Panc1 (cell line): Measurements from ENCODE around the gene KRT4. TPM values are rescaled to one million over a fixed set of nuclear protein-coding genes. Genes with fewer than 3 reads are reported as not detected.

Experiments used
- ATAC-seq: fragments of 200-7000 bp; cut with Tn5 transposase; 2 replicates; pipeline ENCODE4 v1.9.1; 2020; ENCODE audit warnings: mild to moderate bottlenecking, moderate library complexity
- BruUV-seq: library from RNA; stranded (reverse); fragments of 400-500 nt; replicated peaks from 2 replicates; lab custom pipeline; 2021; lab: Mats Ljungman, UMichigan
- CTCF ChIA-PET: fragments of 300-600 bp; sonication (Branson Sonifier 250); formaldehyde crosslinking; loops from one replicate; lab custom pipeline; 2022; ENCODE audit warnings: antibody characterized with exemption; lab: Charles Lee
- POLR2A ChIA-PET: fragments of 300-600 bp; sonication (Branson Sonifier 250); formaldehyde crosslinking; loops from one replicate; lab custom pipeline; 2022; ENCODE audit warnings: antibody characterized with exemption; lab: Charles Lee
- DNase-seq: peaks from one replicate; pipeline ENCODE4 v3.0.0-alpha.2; 2010; ENCODE audit warnings: low read depth, low spot score
- H3K27ac ChIP-seq: 2 replicates; pipeline ENCODE4 v1.5.1; 2011; ENCODE audit warnings: mild to moderate bottlenecking, low read length, inconsistent platforms
- H3K27me3 ChIP-seq: fragments of 200-500 bp; sonication (Bioruptor generic); 2 replicates; pipeline ENCODE4 v1.6.0; 2014; ENCODE audit warnings: low read length, inconsistent platforms; ENCODE audit not compliant: control insufficient read depth, insufficient read depth
- H3K36me3 ChIP-seq: fragments of 200-500 bp; sonication (Bioruptor generic); 2 replicates; pipeline ENCODE4 v1.5.1; 2014; ENCODE audit warnings: inconsistent platforms, mild to moderate bottlenecking, low read length, moderate library complexity; ENCODE audit not compliant: control insufficient read depth, insufficient read depth
- H3K4me1 ChIP-seq: 2 replicates; pipeline ENCODE4 v1.5.1; 2011; ENCODE audit warnings: inconsistent platforms, mild to moderate bottlenecking, low read length, moderate library complexity; ENCODE audit not compliant: control insufficient read depth, insufficient read depth
- H3K4me3 ChIP-seq, 2 experiments: 2 replicates each; pipeline ENCODE4 v1.5.1; 2011 to 2012; ENCODE audit warnings: low read depth in 2 of 2, low read length in 2 of 2, mild to moderate bottlenecking in 2 of 2, inconsistent platforms in 1 of 2, moderate library complexity in 1 of 2
- H3K9me3 ChIP-seq: fragments of 200-500 bp; sonication (Bioruptor generic); 2 replicates; pipeline ENCODE4 v1.5.1; 2014; ENCODE audit warnings: low read depth, mild to moderate bottlenecking, inconsistent platforms, low read length, moderate library complexity; ENCODE audit not compliant: control insufficient read depth, insufficient read depth
- CTCF ChIP-seq: fragments of 450-650 bp; IDR thresholded peaks from 2 replicates; pipeline ENCODE4 v1.5.1; 2017; ENCODE audit warnings: mild to moderate bottlenecking
- POLR2AphosphoS5 ChIP-seq: IDR thresholded peaks from 2 replicates; pipeline ENCODE4 v1.6.1; 2012; ENCODE audit warnings: mild to moderate bottlenecking, low read depth, low read length, moderate library complexity
- SIN3A ChIP-seq: IDR thresholded peaks from 2 replicates; pipeline ENCODE4 v1.6.1; 2012; ENCODE audit warnings: low read depth, mild to moderate bottlenecking, low read length, moderate library complexity, borderline replicate concordance; ENCODE audit not compliant: insufficient read depth
- TCF7L2 ChIP-seq: IDR thresholded peaks from 2 replicates; pipeline ENCODE4 v1.6.1; 2011; ENCODE audit warnings: mild to moderate bottlenecking, low read depth, low read length, inconsistent platforms
- in situ Hi-C: cut with HindIII; loops from 2 replicates; pipeline ENCODE4 v1.10.0; 2016; ENCODE audit warnings: low sequenced_read_pairs, low pct_unique_long_range_greater_than_20kb
- intact Hi-C: fragments of 100-400 bp; cut with micrococcal nuclease; formaldehyde crosslinking; loops from one replicate; pipeline ENCODE4 v1.10.0; 2022; ENCODE audit not compliant: unreplicated experiment
- total RNA-seq: library from RNA; stranded (reverse); gene quantifications from one replicate; pipeline ENCODE4 v1.2.1, GENCODE V29; 2021; ENCODE audit not compliant: unreplicated experiment
- TF ChIP-seq, protein P1 (sequence below), 2 experiments: IDR thresholded peaks; 2 replicates each; pipeline ENCODE4 v1.6.1; 2011 to 2012; ENCODE audit warnings: low read depth in 2 of 2, control low read depth in 1 of 2, low read length in 1 of 2, mild to moderate bottlenecking in 1 of 2, moderate library complexity in 1 of 2; ENCODE audit not compliant: insufficient read depth in 1 of 2

The KRT4 gene
- total RNA-seq, 1 experiment from 2014 or later: 0.15 TPM

DNA sequence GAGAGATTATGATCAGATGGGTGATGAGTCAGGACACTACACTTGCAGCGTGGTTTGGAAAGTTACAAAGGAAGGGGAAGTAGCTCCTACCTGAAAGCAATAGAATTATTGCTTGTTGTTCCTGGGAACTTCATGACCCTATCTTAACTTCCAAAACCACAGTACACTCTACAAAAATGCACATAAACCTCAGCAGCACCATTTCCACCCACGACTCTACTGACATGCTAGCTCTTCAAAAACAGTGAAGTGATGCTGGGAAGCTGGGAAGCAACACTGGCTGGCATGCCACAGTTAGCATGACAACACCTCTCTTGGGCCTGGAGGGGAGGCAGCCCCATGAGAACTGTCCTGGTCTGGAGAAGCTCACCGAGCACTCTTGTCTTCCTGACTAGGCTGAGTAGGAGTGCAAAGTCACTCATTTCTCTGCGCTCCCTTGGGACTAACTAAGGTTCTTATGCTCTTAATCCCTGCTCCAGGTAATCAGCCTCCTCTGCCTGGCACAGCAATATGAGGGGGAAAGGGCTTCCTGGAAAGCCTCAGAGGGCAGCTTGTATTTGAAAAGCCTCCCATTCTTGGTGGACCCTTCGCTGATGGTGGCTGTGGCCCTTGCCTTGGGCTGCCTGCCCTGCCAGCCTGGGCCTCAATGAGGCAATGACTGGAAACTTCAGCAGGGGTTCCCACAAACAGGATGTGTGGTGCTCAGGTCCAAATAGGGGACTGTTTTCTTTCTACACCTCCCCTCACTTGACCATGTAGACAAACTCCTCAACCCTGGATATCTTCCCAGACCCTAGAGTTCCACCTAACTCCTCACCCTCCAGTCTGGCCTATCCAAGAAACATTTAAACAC lies 19.2 kb downstream of the KRT4 start:
- CTCF ChIA-PET: no interaction called here

DNA sequence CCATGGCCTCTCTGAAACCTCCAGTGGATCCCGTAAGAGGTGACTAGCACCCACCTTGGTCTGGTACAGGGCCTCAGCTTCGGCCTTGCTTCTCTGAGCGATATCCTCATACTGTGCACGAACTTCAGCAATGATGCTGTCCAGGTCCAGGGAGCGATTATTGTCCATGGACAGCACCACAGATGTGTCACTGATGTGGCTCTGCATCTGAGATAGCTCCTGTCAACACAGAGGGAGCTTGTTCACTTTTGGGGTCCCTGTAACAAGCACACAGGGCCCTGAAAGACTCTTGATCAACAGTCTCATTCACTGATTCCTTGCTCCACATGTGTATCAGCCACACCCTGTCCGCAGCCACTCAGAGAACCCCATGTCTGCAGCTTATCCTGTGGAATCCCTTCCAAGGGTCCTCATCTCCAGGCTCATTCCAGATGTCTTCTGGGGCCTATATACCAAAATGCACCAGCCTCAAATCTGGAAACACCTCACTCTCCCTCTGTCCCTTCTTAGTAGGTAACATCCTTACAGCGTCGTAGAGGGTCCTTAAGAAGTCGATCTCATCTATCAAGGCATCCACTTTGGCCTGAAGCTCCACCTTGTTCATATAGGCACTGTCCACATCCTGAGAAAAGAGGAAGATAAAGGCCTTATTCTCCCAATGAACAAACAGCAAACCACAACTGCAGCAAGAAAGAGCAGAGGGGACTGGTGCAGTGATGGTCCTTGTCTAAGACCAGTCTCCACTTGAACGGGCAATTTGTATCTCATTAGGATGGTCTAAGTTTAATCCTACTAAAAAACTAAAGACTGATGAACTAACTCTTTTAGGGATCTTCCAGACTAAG lies 21.5 kb downstream of the KRT4 start:
- no TSS peak for BruUV-seq
- in situ Hi-C loops (no loop called here), intact Hi-C loops (no loop called here)
- H3K27me3 ChIP-seq: no peaks in the 10 kb centered on the region; the same call in 1 of the 2 replicates
- no peaks in the 10 kb centered on the region for H3K4me1 ChIP-seq
- ChIA-PET CTCF (interaction anchor here (0.6 to 0.8 kb wide), 2 partner anchors 77 to 78 kb away, joined by 3 to 4 read pairs; no protein-coding TSS in a partner anchor), POLR2A (no interaction called here)
- H3K36me3 ChIP-seq: no peaks in the 10 kb centered on the region
- no peaks in the 10 kb centered on the region for H3K9me3 ChIP-seq
- TF ChIP-seq SIN3A (no peak), CTCF (no peak), TCF7L2 (no peak), POLR2AphosphoS5 (no peak)
- TF ChIP-seq, protein P1, sequence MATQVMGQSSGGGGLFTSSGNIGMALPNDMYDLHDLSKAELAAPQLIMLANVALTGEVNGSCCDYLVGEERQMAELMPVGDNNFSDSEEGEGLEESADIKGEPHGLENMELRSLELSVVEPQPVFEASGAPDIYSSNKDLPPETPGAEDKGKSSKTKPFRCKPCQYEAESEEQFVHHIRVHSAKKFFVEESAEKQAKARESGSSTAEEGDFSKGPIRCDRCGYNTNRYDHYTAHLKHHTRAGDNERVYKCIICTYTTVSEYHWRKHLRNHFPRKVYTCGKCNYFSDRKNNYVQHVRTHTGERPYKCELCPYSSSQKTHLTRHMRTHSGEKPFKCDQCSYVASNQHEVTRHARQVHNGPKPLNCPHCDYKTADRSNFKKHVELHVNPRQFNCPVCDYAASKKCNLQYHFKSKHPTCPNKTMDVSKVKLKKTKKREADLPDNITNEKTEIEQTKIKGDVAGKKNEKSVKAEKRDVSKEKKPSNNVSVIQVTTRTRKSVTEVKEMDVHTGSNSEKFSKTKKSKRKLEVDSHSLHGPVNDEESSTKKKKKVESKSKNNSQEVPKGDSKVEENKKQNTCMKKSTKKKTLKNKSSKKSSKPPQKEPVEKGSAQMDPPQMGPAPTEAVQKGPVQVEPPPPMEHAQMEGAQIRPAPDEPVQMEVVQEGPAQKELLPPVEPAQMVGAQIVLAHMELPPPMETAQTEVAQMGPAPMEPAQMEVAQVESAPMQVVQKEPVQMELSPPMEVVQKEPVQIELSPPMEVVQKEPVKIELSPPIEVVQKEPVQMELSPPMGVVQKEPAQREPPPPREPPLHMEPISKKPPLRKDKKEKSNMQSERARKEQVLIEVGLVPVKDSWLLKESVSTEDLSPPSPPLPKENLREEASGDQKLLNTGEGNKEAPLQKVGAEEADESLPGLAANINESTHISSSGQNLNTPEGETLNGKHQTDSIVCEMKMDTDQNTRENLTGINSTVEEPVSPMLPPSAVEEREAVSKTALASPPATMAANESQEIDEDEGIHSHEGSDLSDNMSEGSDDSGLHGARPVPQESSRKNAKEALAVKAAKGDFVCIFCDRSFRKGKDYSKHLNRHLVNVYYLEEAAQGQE (IDR thresholded peaks at IDR 0.05; ENCODE audit: insufficient read depth in 1 of 2, low read depth in 2 of 2, low read length in 1 of 2): no peak
- H3K27ac ChIP-seq: no peak overlapping the region
- ATAC-seq (no peak), DNase-seq (no peak)
- no peak overlapping the region for H3K4me3 ChIP-seq

More for the DNA sequence above, 19.2 kb downstream of the KRT4 start:
- H3K4me1 ChIP-seq: peaks cover 9% of the 10 kb centered on the region; the same call in 1 of the 2 replicates
- H3K27me3 ChIP-seq: no peaks in the 10 kb centered on the region; the same call in 1 of the 2 replicates
- in situ Hi-C loops: no loop called here
- ATAC-seq (no peak), DNase-seq (no peak)
- H3K9me3 ChIP-seq: no peaks in the 10 kb centered on the region
- no peak overlapping the region for H3K4me3 ChIP-seq
- POLR2A ChIA-PET: no interaction called here
- BruUV-seq: no TSS peak
- no peak for TF ChIP-seq CTCF
- no peak overlapping the region for H3K27ac ChIP-seq
- intact Hi-C loops: no loop called here
- H3K36me3 ChIP-seq: no peaks in the 10 kb centered on the region
